NOMO-1 treated with DMSO at 0.1 percent for 48 hours (cell line): ENCODE data around the gene KLC3.
A peak's percentile ranks its signal among the peaks of the same experiment; 100 is the strongest.

Experiments used
- DNase-seq: peaks from one replicate; lab custom pipeline; 2025; ENCODE audit not compliant: unreplicated experiment; lab: John Stamatoyannopoulos, UW

Gene KLC3

GRCh38 chr19:45368737-45369340, 28.3 kb downstream of the KLC3 start:
- DNase-seq = no peak

- peak; percentile 97 for DNase-seq
Observed at GRCh38 chr19:45370410-45371204, 30.1 kb downstream of the KLC3 start, which contains the start of gene ERCC2. Gene ERCC2 (minus strand): TSS chr19:45370573. CDS start chr19:45370540, 33 bp downstream.

DNA sequence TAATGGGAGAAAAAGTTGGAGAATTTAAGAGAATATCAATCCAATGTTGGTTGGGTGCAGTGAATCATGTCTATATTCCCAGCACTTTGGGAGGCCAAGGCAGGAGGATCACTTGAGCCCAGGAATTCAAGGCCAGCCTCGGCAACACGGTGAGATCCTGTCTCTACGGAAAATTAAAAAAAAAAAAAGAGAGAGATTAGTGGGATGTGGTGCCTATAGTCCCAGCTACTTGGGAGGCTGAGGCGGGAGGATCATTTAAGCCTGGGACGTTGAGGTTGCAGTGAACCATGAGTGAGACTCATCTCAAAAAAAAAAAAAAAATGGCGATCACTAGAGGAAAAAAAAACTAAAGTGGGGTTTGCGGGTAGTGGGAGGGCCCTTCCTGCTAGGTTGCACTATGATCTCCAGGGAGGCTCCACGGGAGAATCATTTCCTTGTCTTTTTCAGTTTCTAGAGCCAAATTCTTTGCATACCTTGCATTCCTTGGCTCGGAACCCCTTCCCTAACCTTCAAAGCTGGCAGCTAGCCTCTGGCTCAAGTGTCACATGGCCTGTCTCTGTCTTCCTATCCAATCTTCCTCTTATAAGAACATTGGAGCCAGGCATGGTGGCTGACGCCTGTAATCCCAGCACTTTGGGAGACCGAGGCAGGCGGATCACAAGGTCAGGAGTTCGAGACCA, 35.6 kb downstream of the KLC3 start:
- no peak for DNase-seq

DNA sequence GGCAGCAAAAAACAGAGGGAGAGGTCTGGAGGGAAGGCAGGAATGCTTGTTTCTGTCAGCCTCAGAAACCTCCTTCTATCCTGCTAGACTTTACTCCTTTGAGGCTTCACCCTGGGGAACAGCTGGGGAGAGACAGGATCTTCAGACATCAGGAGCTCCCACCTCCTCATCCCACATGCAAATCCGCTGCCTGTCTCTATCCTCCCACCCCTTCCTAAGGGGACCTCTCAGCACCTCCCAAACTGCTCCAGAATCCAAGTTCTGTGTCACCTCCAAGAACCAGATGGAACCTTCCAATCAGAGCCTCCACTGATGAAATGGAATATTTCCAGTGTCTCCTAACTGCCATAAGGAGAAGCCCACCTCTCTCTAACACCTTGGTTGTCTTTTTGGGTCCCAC, 39.6 kb downstream of the KLC3 start:
- no peak for DNase-seq

DNA sequence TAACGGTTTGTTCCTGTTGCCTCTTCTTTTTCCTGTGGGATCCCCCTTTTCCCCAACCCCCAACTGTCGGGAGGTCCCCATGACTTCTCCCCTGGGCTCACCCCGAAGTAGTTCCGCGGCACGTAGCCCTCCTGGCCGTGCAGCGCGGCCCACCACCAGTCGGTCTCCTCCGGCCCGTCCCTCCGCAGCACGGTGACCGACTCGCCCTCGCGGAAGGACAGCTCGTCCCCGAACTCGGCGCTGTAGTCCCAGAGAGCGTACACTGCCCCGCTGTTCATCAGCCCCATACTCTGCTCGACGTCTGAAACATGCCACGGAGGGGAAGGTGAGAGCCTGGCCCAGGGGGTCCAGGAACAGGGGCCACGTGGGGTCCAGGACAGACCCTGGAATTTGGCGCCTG, 41.9 kb downstream of the KLC3 start:
- no peak for DNase-seq

- DNase-seq = no peak
Observed at GRCh38 chr19:45385392-45386221, 45.1 kb downstream of the KLC3 start.

GRCh38 chr19:45391346-45391745, 50.8 kb downstream of the KLC3 start:
- peak; percentile 47 for DNase-seq

DNA sequence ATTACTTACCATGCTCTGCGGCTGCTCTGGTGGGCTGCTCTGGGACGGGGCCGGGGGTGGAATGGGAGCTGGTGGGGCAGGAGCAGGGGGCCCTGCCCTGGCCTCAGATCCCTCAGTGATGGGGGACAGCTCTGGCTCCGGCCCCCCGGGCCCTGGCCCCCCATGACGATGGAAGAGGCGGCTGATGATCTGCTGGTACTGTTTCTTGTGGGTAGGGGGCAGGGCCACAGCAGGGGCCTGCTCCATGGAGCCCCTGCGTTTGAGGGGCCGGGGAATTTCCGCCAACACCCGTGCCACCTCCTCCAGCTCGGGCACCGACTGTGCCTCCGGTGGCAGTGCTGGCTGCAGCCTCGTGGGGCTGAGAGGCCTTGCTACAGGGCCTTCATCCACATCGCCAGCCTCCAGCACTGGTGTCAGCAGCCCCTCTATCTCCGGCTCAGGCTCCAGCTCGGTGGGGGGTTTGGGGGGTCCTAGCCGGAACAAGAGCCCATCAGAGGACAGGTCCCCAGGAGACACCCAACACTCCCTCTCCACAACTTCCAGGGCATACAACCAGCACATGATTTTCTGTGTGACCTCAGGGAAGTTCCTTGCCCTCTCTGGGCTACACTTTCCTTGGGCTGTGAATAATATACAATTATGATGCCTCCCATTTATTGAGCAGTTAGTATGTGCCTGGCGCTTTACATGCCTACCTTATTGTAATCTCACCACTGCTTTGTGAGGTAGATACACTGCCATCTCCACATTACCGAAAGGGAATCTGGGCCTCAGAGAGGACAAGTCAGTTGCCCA, 51.5 kb downstream of the KLC3 start:
- DNase-seq = no peak

DNA sequence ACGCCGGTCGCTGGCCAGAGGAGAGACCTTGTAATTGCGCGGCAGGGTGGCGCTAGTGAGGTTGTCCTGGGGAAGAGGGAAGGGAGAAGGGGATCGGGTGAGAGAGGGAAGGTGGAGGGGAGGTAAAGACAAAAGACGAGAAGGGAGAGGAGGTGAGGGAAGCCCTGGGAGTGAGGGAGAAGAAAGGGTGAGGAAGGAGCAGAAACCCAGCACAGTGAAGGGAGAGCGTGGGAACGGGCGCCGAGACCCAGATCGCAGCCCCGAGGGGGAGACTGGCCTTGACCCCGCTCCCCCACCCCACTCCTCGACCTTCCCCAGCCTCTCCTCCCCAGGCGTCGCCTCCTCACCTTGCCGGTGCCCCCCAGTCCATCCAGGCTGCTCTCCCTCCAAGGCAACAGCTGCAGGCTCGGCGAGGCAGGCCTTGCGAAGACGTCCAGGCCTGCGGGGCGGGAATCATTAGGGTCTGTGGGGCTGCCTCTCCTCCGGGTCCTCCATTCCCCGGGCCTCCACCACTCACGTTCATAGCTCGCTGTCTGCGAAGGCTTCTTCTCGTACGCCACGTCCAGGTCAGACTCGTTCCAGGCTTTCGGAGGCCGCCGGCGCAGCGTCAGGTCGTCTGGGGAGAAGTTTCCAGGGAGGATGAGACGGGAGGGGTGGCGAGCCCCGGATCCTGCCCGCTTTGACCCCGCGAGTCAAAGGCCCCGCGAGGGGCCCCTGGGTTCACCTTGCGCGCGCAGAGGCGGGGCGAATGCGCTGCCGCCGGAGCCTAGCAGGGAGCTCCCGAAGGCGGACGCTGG, 55.5 kb downstream of the KLC3 start:
- no peak for DNase-seq

DNA sequence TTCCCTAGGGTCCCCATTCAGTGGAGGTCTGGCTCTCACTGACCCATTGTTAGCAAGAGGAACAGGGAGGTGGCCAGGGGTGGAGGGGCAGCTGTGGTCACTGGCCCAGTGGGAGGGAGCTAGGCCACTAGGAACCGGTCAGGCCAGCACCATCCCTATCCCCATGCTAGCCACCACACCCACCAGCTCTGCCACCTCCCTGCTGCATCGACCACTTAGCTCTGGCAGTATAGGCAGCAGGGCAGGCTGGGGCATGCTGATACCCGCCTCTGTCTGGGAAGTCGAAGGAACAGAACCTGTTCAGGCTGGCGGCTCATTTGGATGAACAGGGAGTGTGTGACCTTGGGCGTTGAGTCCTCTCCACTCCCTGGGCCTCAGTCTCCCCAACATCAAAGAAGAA, 59.6 kb downstream of the KLC3 start:
- DNase-seq = no peak
